HG03139 (cell line): ENCODE data around the gene TESK2.
"Not testable (repeated sequence)": the region's sequence is repeated elsewhere in the genome, so short reads cannot be mapped to it uniquely, and the experiment has no call there.

Source experiments
- ATAC-seq: cut with Tn5 transposase; IDR thresholded peaks from one replicate; pipeline ENCODE4 v1.9.1; 2021; ENCODE audit not compliant: unreplicated experiment

Gene TESK2

DNA sequence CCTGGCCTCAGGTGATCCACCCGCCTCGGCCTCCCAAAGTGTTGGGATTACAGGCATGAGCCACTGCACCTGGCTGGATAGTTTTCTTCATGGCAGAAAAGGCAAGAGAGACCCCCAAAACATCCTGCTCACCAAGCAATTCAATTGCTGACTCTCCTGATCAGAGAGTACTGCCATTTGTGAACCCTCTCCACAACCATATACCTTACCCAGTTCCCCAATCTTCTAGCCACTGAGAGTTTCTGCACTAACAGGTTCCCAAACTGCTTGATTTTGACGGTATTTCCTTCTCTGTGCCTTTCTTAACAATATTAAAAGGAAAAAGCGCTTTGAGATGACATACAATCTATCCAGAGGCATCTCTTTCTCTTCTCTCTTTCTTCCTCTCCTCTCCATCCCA, 110.8 kb downstream of the TESK2 start:
- no peak for ATAC-seq

DNA sequence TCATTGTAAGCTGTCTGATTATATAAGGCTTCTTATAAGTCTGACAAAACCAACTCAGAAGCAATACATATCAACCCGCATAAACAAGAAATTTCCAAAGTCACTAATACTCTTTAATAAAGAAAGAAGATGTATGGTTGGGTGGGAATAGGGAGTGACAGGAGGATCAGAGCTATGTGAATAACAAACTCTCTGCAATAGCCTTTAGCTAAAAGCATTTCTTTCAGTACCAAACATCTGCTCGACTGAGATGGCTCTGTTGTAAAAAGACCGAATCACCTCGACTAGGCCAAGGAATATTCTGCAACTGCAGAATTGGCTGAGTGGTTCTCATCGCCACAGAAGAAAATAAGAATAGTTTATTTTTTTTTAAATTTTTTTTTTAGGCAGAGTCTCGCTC, 111.4 kb downstream of the TESK2 start:
- ATAC-seq: no peak

DNA sequence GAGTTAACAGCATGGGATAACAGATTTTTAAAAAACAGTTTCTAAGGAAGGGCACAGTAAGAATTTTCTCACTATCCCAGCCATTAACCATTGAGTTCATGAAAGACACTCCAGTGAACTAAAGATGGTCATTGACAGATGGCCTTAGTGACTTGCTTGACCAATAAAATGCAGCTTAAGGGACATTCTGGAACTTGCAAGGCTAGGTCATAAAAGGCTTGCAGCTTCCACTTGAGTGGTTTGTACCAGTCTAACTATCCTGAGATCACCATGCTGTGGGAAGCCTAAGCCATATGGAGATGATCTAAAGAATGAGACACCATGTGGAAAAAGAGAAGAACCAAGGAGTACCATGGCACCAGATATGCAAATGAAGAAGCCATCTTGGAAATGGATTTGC, 112.8 kb downstream of the TESK2 start:
- no peak for ATAC-seq

DNA sequence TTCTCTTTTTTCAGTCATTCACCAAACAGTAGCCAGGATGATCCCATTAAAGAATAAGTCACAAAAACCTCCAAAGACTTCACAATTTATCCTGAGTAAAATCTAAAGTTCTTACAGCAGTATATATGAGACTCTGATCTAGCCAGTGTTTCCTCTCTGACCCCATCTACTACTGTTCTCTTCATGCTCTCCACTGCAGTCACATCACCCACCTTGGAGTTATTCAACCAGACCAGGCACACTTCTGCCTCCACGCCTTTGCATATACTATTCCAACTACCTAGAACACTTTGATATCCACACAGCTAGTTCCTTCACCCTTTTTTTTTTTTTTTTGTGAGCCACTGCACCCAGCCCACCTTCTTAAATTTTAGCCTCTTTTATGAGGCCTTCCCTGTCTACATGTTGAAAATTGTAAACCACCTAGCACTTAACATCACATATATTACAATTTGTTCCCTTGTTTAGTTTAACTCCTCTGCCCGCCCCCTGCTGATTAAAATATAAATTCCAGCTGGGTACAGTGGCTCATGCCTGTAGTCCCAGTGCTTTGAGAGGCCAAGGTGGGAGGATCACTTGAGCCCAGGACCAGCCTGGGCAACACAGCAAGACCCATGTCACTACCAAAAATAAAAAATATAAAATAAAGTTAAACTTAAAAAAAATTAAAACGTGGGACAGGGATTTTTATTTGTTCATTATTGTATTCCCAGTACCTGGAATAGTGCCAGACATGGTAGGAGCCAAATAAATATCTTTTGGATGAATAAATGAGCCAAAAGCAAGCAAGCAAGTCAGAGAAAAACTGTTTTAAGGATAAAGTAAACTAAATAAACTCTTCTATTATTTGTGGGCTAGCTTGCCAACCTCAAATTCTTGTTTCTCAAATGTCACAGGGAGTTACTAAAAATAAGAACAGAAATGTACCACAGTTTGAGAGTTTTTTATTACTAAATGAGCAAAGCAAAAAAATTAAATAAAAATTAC, 115.6 kb downstream of the TESK2 start:
- no peak for ATAC-seq

- ATAC-seq: no peak
Observed at GRCh38 chr1:45373573-45373972, 117.4 kb downstream of the TESK2 start.

DNA sequence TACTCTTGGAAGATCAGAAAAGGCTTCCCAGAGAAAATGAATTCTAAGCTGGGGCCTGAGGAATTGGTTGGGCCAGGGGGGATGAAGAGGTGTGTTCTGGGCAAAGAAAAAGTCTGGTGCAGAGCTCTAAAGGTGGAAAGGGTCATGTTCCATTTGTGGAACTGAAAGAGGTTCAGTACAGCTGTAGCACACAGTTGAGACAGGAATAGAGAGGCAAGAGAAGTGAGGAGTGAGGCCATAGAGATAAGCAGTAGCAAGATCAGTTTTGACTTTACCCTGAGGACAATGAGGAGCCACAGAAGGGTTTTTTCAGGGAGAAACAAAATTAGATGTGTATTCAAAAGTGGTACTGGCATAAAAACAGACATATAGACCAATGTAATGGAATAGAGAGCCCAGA, 120.4 kb downstream of the TESK2 start:
- no peak for ATAC-seq

DNA sequence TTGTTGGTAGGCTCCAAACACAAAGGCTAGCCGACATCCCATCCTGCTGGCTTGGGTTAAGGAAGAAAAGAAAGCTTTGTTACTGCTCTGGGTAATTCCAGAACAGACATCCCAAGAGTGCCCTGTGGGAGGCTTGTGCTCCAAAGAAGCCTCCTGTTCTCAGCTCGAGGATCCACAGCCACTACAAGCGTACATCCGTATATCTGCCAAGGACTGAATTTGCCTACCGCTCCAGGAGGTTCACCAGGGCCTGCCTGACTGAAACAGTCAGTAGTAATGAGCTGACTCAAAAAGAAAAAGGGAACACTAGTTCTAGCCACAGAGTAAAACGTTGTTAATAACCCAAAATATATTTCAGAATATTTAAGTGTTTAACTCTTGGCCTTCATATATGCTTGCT, 125.9 kb downstream of the TESK2 start:
- ATAC-seq: no peak

- ATAC-seq: no peak
Observed at GRCh38 chr1:45364294-45364693, 126.7 kb downstream of the TESK2 start.

DNA sequence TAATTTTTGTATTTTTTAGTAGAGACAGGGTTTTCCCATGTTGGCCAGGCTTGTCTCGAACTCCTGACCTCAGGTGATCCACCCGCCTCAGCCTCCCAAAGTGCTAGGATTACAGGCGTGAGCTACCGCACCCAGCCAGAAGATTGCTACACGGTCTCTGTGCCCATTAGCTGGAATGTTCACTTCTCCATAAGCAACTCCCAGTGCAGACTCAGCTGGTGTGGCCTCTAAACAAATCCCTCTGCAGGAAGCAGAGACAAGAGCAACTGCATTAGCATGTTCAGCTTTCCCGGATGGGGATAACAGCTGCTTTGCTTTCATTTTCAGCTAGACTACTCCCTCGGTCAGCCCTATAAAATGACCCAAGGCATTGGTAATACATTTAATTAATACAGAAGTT, 130.0 kb downstream of the TESK2 start:
- not testable (repeated sequence) for ATAC-seq

- no peak for ATAC-seq
Observed at GRCh38 chr1:45359882-45360513, 131.0 kb downstream of the TESK2 start.

GRCh38 chr1:45356186-45356585, 134.8 kb downstream of the TESK2 start:
- ATAC-seq: no peak

DNA sequence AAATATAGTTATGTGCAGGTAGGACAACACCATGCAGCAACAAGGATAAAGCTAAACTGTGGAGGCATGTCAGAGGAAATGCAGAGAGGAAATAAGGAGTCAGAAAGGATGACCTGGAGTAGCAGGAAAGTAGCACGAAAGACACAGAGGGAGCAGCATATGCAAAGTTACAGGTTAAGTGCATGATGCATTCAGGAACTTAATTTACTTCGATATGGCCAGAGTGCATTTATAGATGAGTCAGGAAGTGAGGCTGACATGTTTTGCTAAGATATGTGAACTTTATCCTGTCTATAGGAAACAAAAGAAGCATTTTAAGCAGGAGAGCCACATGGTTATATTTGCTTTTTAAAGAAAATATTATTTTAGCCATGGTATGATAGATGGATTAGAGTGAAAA, 135.3 kb downstream of the TESK2 start:
- no peak for ATAC-seq

DNA sequence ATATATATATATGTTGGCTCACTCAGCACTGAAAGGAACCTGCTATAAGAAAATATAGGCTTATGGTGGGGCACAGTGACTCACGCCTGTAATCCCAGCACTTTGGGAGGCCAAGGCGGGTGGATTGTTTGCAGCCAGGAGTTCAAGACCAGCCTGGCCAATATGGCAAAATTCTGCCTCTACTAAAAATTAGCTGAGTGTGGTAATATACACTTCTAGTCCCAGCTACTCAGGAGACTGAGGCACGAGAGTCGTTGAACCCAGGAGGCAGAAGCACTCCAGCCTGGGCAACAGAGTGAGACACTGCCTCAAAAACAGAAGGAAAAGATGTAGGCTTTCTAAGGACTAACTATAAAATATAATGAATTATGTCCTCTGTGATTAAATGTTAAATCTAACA, 136.1 kb downstream of the TESK2 start:
- no peak for ATAC-seq

- no peak for ATAC-seq
Observed at GRCh38 chr1:45353685-45354084, 137.3 kb downstream of the TESK2 start.

- no peak for ATAC-seq
Observed at GRCh38 chr1:45351508-45351907, 139.5 kb downstream of the TESK2 start.

- no peak for ATAC-seq
Observed at GRCh38 chr1:45348966-45349677, 141.8 kb downstream of the TESK2 start.

DNA sequence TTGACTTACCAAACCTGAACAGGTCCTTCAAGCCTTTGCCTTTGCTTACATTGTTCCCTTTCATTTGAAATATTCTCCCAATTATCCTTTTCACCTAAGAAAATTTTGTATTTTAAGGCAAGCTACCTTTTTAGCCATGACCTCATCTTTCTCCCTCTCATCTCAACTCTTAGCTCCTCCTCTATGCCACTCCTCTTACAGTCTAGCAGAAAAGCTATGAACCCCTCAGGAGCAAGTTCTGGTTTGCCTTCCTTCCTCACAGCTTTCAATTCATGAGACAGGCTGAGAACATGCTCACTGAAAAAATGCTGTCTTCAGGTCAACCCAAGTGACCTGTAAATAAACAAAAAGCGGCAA, 142.4 kb downstream of the TESK2 start:
- no peak for ATAC-seq

DNA sequence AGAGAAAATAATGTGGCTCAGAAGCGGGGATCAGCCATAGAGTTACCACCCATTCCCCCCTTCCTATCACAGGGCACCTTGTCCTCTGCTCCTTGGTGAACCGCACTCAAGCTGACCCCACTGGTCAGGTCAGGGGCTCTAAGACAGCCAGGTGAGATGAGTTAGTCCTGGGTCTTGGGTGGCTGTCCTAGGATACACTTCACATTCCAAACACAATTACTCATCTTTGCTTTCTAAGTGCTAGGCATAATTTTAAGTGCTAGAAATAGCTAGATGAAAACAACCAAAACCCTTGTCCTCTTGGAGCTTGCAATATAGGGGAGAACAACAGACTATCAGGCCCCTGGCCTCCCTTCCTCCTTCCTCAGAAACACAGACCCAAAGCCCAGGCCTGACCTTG, 142.9 kb downstream of the TESK2 start:
- ATAC-seq: no peak

GRCh38 chr1:45346473-45346872, 144.5 kb downstream of the TESK2 start:
- ATAC-seq: no peak

- no peak for ATAC-seq
Observed at GRCh38 chr1:45345014-45345413, 145.9 kb downstream of the TESK2 start.

DNA sequence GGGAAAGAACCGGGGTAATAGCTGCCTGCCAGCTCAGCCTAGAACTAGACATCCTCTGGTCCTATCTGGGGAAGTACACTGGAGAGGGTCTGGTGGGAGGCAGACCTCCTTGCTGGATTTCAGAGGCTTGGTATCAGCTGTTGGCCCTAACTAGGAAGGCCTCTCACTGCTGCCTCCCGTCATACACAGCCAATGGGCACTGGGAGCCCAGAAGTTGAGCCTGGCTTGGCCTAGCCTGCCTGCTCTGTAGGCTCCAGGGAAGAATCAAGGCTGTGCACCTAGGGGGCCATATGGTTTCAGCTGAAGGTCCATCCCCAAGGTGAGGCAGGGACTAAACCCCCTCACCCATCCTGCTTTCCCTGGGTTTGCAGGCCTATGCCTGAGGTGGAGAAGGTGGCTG, 146.5 kb downstream of the TESK2 start:
- no peak for ATAC-seq
